ENCODE measurements around the gene ACACB.
A peak's percentile ranks its signal among the peaks of the same experiment; 100 is the strongest.
"Not testable (repeated sequence)": the region's sequence is repeated elsewhere in the genome, so short reads cannot be mapped to it uniquely, and the experiment has no call there.

Gene ACACB

DNA sequence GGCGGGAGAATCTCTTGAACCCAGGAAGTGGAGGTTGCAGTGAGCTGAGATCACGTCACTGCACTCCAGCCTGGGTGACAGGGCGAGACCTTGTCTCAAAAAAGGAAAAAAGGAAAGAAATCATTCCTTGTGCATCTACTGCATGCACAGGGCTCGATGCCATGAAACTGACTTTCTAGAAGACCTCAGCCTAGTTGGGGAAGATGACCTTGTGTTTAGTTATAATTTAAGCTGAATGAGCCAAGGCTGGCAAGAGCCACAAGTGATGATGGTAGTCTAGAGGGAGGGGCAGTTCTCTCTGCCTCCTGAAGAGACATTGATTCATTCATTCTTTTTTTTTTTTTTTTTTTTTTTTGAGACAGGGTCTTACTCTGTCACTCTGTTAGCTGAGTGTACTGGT lies 24.2 kb downstream of the ACACB start:
- no peak for DNase-seq (ENCODE audit: low read depth in 2 of 2)

- DNase-seq (ENCODE audit: low read depth in 2 of 2), result no peak
These were observed 27.8 kb downstream of the ACACB start for GRCh38 chr12:109144224-109144623.

DNA sequence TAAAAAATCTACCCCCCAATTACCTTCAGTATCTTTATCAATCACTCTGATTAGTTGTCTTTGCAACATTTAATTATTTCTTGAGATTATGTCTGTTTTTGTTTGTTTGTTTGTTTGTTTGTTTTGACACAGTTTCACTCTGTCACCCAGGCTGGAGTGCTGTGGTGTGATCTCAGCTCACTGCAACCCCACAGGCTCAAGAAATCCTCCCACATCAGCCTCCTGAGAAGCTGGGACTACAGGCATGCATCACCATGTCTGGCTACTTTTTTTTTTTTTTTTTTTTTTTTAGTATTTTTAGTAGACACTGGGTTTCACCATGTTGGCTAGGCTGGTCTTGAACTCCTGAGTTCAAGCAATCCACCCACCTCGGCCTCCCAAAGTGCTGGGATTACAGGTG lies 30.7 kb downstream of the ACACB start:
- DNase-seq (ENCODE audit: low read depth in 2 of 2), result not testable (repeated sequence)

GRCh38 chr12:109147954-109148353 lies 31.6 kb downstream of the ACACB start:
- DNase-seq (ENCODE audit: low read depth in 2 of 2), result no peak

DNA sequence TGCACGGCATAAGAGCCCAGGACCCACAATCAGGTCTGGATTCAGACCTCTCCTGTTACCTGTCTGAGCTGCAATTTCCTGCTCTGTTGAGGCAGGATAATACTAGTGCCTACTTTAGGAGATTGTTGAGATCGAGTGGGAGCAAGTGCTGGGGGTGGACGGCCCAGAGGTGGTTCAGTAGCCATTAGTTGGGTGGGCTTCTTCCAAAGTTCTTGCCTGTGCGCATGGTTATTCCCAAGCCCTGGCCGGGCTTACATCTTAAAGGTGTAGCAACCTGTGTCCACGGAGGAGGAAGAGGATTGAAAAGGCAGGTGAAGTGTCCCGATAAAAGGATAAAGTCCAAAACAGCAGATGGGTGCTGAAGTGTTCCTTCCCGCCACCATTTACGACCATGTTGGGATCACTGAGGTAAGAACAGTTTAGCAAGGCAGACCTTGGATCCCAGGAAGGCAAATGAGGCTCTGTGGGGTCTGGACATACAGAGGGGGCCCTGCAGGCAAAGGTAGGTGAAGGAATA lies 33.8 kb downstream of the ACACB start:
- DNase-seq (ENCODE audit: low read depth in 2 of 2), result no peak

DNA sequence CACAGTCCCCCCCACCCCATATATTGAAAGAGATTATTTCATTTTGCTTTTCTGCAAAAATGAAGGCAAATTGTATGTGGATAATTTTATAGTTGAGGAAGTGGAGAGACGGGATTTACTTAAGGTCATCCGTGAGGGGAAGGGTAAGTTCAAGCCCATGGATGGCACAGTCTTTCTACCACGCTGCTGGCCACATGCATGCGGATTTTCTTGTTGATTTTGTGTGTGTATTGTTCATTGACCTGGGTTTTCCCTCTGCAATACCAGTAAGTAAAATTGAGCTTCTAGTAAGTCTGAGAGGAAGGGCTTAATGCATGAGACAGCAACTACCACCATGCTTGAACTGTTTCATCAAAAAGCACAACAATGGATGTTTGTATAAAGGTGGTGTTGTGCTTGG lies 35.1 kb downstream of the ACACB start:
- no peak for DNase-seq (ENCODE audit: low read depth in 2 of 2)

DNA sequence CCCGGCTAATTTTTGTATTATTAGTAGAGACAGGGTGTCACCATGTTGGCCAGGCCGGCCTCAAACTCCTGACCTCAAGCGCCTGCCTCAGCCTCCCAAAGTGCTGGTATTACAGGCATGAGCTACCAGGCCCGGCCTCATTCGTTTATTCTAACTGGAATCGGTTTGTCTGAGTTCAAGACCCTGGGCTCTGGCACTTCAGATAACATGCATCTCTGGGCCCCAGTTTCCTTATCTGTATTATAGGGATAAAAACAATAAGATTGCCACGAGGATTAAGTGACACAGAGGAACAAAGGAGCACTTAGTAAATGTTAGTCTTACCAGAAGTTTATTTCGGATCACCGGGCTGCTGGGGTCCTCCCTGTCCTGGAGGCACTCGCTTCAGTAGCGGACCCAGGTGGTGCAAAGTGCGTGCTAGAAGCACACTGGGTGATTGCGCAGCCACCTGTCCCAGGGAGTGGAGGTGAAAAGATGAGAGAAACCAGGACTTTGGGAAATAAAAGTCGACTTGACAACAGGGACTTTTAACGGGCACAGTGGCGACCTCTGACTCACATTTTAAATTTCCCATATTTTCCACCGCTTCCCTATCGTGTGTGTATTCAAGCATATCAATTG lies 37.5 kb downstream of the ACACB start:
- DNase-seq (ENCODE audit: low read depth in 2 of 2), result no peak

GRCh38 chr12:109154451-109155438 lies 38.4 kb downstream of the ACACB start:
- peak; percentile 15 to 17 for DNase-seq (ENCODE audit: low read depth in 2 of 2)

- no peak for DNase-seq (ENCODE audit: low read depth in 2 of 2)
These were observed 39.6 kb downstream of the ACACB start for GRCh38 chr12:109156036-109156435.

DNA sequence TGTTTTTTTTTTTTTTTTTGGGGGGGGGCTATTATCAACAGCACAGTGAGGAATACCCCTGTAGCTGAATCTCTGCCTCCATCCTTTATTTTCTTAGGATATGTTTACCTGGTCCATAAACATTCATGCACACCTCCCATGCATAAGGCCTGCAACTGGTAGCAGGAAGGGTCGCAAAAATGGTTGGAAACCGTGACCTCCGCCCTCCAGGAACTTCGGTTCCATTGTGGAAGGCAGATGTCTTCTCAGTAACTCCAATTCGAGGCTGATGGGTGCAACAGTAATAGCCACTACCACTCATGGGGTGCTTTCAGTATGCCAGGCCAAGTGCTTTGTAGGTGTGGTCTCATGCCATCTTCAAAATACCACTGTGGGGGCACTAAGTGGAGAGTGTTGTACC lies 40.2 kb downstream of the ACACB start:
- no peak for DNase-seq (ENCODE audit: low read depth in 2 of 2)

- no peak for DNase-seq (ENCODE audit: low read depth in 2 of 2)
These were observed 41.6 kb downstream of the ACACB start for GRCh38 chr12:109157986-109158385.

DNA sequence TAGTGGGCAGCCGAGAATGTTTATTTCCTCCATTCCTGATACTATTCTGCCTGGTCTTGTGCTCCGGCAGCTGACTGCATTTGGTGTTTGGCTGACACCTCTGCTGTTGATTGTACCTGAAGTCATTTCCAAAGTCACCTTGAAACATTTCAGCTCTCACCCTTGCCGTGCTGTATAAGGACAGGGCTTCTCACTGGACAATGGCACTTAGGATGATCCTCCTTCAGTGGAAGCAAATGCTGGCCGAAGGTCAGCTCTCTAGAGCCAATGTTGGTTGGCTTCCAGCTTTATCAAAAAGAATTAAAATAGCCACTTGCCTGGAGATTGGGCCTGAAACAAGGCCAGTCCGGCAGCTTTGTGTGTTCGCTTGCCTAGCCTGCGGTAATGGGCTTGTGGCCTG lies 44.0 kb downstream of the ACACB start:
- DNase-seq (ENCODE audit: low read depth in 2 of 2), result no peak

GRCh38 chr12:109160873-109161272 lies 44.5 kb downstream of the ACACB start:
- no peak for DNase-seq (ENCODE audit: low read depth in 2 of 2)

GRCh38 chr12:109162551-109162950 lies 46.2 kb downstream of the ACACB start:
- DNase-seq (ENCODE audit: low read depth in 2 of 2), result no peak

DNA sequence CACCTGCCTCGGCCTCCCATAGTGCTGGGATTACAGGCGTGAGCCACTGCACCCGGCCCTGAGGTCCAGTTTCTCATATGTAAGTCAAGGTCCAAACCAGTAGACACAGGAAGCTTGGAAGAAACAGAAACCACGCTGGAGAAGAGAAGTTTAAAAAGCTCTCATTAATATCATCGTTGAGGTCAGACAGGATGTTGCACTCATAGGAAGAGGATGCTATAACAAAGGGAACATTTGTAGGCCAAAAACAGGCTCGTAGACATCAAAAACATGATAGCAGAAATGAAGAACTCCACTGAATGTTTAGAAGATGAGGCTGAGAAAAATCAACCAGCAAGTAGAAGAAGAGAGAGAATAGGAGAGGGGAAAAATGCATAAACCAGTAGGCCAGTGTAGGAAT lies 46.8 kb downstream of the ACACB start:
- no peak for DNase-seq (ENCODE audit: low read depth in 2 of 2)

- DNase-seq (ENCODE audit: low read depth in 2 of 2), result no peak
These were observed 49.2 kb downstream of the ACACB start for GRCh38 chr12:109165599-109165998.

- no peak for DNase-seq (ENCODE audit: low read depth in 2 of 2)
These were observed 50.0 kb downstream of the ACACB start for GRCh38 chr12:109166371-109166770.

GRCh38 chr12:109167781-109168180 lies 51.4 kb downstream of the ACACB start:
- DNase-seq (ENCODE audit: low read depth in 2 of 2), result no peak

- DNase-seq (ENCODE audit: low read depth in 2 of 2), result no peak
These were observed 52.9 kb downstream of the ACACB start for GRCh38 chr12:109169262-109169661.

DNA sequence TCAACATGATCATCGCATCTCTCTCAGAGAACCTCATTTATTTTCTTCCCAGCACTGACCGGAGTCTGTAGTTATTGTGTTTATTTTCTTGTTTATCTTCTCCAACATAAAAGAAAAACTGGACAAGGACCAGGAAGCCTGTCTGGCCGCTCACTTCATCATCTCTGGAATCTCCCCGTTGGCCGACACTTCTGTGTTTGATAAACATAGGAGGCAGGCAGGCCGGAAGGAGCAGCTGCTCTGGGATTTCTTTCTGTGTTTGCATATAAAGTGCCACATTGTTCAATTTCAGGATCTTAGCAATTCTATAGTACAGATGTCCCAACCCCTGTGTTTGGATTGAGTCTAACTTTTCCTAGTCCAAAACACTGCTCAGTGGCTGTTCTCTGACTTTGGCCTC lies 53.3 kb downstream of the ACACB start:
- no peak for DNase-seq (ENCODE audit: low read depth in 2 of 2)

GRCh38 chr12:109170324-109170723 lies 53.9 kb downstream of the ACACB start:
- DNase-seq (ENCODE audit: low read depth in 2 of 2), result no peak

GRCh38 chr12:109172787-109173186 lies 56.4 kb downstream of the ACACB start:
- DNase-seq (ENCODE audit: low read depth in 2 of 2), result not testable (repeated sequence)

Data from fibroblast of skin of left biceps (primary cell).